ENCODE measurements around the gene MYO5B.

The MYO5B gene

GRCh38 chr18:50188652-50189051 is 6.3 kb downstream of the MYO5B start:
- DNase-seq (ENCODE audit: low spot score), result no peak

- DNase-seq (ENCODE audit: low spot score), result no peak
These were observed 7.3 kb downstream of the MYO5B start for GRCh38 chr18:50187659-50188058.

GRCh38 chr18:50186385-50186784 is 8.6 kb downstream of the MYO5B start:
- DNase-seq (ENCODE audit: low spot score), result no peak

- DNase-seq (ENCODE audit: low spot score), result no peak
These were observed 11.4 kb downstream of the MYO5B start for GRCh38 chr18:50183556-50183955.

- DNase-seq (ENCODE audit: low spot score), result no peak
These were observed 12.4 kb downstream of the MYO5B start for GRCh38 chr18:50182511-50182910.

GRCh38 chr18:50181590-50181989 is 13.4 kb downstream of the MYO5B start:
- no peak for DNase-seq (ENCODE audit: low spot score)

- DNase-seq (ENCODE audit: low spot score), result no peak
These were observed 15.5 kb downstream of the MYO5B start for GRCh38 chr18:50179465-50179864.

- no peak for DNase-seq (ENCODE audit: low spot score)
These were observed 17.5 kb downstream of the MYO5B start for GRCh38 chr18:50177294-50177992.

GRCh38 chr18:50172367-50172766 is 22.6 kb downstream of the MYO5B start:
- DNase-seq (ENCODE audit: low spot score), result no peak

GRCh38 chr18:50171406-50171805 is 23.5 kb downstream of the MYO5B start:
- DNase-seq (ENCODE audit: low spot score), result no peak

- DNase-seq (ENCODE audit: low spot score), result no peak
These were observed 24.9 kb downstream of the MYO5B start for GRCh38 chr18:50170004-50170403.

GRCh38 chr18:50169149-50169548 is 25.8 kb downstream of the MYO5B start:
- DNase-seq (ENCODE audit: low spot score), result no peak

- no peak for DNase-seq (ENCODE audit: low spot score)
These were observed 27.0 kb downstream of the MYO5B start for GRCh38 chr18:50167966-50168365.

GRCh38 chr18:50166901-50167300 is 28.0 kb downstream of the MYO5B start:
- DNase-seq (ENCODE audit: low spot score), result no peak

GRCh38 chr18:50163505-50163904 is 31.4 kb downstream of the MYO5B start:
- no peak for DNase-seq (ENCODE audit: low spot score)

- DNase-seq (ENCODE audit: low spot score), result no peak
These were observed 32.3 kb downstream of the MYO5B start for GRCh38 chr18:50162486-50163304.

- DNase-seq (ENCODE audit: low spot score), result no peak
These were observed 33.2 kb downstream of the MYO5B start for GRCh38 chr18:50161597-50162205.

GRCh38 chr18:50159654-50160046 is 35.3 kb downstream of the MYO5B start:
- DNase-seq (ENCODE audit: low spot score), result no peak

- no peak for DNase-seq (ENCODE audit: low spot score)
These were observed 35.9 kb downstream of the MYO5B start for GRCh38 chr18:50158866-50159653.

- DNase-seq (ENCODE audit: low spot score), result no peak
These were observed 39.5 kb downstream of the MYO5B start for GRCh38 chr18:50155406-50155805.

GRCh38 chr18:50154420-50154819 is 40.5 kb downstream of the MYO5B start:
- no peak for DNase-seq (ENCODE audit: low spot score)

- DNase-seq (ENCODE audit: low spot score), result no peak
These were observed 42.0 kb downstream of the MYO5B start for GRCh38 chr18:50152900-50153299.
